A549 (cell line): ENCODE measurements around the gene PCID2.

Source experiments
- ESRRA ChIP-seq: fragments of 150-350 bp; IDR thresholded peaks from 2 replicates; pipeline ENCODE4 v1.6.1; 2014; ENCODE audit warnings: mild to moderate bottlenecking, low read length, borderline replicate concordance
- RCOR1 ChIP-seq: fragments of 150-350 bp; IDR thresholded peaks from 2 replicates; pipeline ENCODE4 v1.6.1; 2014; ENCODE audit warnings: antibody characterized with exemption, low read length, low read depth
- SREBF2 ChIP-seq: fragments of 450-650 bp; IDR thresholded peaks from 2 replicates; pipeline ENCODE4 v1.6.1; 2014; ENCODE audit warnings: mild to moderate bottlenecking, moderate library complexity
- TF ChIP-seq, protein P1 (sequence below): fragments of >200 bp; sonication (Bioruptor Twin); formaldehyde crosslinking; IDR thresholded peaks from 3 replicates; pipeline ENCODE4 v1.5.1; 2016

DNA sequence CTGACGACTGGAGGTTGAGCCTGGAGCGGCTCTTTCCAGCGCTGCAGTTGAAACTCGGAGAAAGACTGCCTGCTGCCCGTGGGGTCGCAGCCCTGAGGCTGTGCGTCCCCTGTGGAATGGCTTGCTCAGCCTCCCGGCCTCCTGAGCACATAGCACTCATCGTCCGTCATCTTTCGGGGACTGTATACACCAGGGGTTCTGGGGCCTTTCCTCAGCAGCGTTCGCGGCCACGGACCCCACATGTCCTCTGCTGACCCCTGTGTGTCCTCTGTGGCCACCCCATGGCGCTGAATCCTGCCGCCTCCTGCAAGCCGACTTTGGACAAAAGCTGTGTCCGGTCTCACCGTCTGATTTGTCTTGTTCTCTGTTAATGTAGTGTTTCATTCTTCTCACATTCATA is 21.3 kb upstream of the PCID2 start:
- TF ChIP-seq ESRRA (no peak), SREBF2 (no peak), RCOR1 (no peak)
- TF ChIP-seq, protein P1, sequence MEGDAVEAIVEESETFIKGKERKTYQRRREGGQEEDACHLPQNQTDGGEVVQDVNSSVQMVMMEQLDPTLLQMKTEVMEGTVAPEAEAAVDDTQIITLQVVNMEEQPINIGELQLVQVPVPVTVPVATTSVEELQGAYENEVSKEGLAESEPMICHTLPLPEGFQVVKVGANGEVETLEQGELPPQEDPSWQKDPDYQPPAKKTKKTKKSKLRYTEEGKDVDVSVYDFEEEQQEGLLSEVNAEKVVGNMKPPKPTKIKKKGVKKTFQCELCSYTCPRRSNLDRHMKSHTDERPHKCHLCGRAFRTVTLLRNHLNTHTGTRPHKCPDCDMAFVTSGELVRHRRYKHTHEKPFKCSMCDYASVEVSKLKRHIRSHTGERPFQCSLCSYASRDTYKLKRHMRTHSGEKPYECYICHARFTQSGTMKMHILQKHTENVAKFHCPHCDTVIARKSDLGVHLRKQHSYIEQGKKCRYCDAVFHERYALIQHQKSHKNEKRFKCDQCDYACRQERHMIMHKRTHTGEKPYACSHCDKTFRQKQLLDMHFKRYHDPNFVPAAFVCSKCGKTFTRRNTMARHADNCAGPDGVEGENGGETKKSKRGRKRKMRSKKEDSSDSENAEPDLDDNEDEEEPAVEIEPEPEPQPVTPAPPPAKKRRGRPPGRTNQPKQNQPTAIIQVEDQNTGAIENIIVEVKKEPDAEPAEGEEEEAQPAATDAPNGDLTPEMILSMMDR, result no peak
